Effector CD8-positive, alpha-beta T cell (primary cell): ENCODE results near the gene DUSP15.
"Not testable (repeated sequence)": the region's sequence is repeated elsewhere in the genome, so short reads cannot be mapped to it uniquely, and the experiment has no call there.

Experiments used
- DNase-seq: peaks from one replicate; lab custom pipeline; 2025; lab: John Stamatoyannopoulos, UW

Gene DUSP15

GRCh38 chr20:31822421-31823330, 47.7 kb downstream of the DUSP15 start:
- DNase-seq, result peak; percentile 74

- DNase-seq, result no peak
These were observed 48.9 kb downstream of the DUSP15 start for GRCh38 chr20:31821427-31821826.

GRCh38 chr20:31820228-31820627, 50.1 kb downstream of the DUSP15 start:
- no peak for DNase-seq

DNA sequence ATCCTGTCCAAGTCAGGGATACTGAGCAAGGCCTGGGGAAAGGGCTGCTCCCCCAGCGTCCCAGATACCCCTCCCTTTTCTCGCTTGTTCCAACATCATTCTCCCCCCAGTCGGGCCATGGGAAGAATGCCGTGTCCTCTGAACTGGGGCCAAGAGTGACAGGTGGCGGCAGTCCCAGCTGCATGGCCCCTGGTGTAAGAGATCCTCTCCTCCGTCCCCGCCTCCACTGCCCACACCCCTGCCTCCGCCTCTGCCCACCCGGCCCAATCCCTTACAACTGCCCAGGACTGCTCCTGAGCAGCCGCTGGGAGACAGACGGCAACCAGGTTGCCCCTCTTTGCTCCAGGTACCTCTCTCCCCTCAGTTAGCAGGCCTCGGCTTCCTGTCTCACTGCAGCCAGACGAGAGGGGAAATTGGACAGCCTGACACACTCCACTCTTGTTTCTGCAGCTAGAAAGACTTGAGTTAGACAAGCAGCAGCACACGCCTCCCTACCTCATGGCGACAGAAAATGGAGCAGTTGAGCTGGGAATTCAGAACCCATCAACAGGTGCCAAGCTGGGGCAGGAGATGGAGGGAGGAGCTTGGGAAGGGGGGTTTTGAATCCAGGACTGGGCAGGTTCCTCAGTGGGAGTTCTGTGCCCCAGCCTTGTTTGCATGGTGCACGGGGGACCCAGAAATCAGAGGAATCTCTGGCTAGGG, 51.1 kb downstream of the DUSP15 start, which contains the start of gene MYLK2:
Gene MYLK2 (plus strand): TSS at position 274 of the 702 bp plus-strand sequence. CDS start 225 bp downstream, at position 499.
- no peak for DNase-seq

DNA sequence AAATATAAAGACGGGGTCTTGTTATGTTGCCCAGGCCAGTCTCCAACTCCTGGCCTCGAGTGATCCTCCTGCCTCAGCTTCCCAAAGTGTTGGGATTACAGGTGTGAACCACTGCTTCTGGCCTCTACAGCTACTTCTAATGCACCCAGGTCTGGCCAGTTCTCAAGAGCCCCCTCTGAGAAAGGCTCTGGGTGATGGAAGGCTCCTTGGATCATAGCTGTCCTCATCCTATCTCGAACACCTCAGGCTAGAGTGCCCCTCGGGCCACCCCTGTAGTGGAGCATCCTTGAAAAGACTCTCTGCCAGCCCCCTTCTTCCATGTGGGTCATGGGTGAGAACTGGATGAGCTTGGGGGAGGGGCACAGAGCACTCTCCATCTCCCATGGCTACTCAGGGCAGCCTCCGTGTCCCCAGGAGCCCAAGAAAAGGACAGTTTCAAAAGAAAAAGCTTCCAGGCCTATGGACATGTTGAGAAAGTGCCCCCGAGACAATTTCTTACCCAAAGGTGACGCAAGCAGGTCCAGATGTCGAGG, 51.9 kb downstream of the DUSP15 start:
- no peak for DNase-seq

- DNase-seq, result no peak
These were observed 52.9 kb downstream of the DUSP15 start for GRCh38 chr20:31817461-31817860.

DNA sequence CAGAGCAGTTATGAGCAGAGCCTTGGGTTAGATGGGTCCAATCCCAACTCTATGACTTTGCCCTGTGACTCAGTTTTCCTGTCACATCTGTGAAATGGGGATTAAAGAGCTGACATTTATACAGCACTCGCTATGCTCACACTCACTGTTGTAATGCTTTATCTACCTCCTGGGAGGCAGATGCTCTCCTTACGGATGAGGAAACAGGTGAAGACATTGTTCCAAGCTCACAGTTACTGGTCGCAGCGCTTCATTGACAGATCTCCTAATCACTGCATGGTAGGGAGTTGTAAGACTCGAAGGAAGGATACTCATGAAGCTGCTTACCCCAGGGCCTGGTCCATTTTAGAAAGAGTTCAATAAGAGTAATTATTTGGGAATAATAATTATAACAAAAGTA, 54.1 kb downstream of the DUSP15 start:
- no peak for DNase-seq

DNA sequence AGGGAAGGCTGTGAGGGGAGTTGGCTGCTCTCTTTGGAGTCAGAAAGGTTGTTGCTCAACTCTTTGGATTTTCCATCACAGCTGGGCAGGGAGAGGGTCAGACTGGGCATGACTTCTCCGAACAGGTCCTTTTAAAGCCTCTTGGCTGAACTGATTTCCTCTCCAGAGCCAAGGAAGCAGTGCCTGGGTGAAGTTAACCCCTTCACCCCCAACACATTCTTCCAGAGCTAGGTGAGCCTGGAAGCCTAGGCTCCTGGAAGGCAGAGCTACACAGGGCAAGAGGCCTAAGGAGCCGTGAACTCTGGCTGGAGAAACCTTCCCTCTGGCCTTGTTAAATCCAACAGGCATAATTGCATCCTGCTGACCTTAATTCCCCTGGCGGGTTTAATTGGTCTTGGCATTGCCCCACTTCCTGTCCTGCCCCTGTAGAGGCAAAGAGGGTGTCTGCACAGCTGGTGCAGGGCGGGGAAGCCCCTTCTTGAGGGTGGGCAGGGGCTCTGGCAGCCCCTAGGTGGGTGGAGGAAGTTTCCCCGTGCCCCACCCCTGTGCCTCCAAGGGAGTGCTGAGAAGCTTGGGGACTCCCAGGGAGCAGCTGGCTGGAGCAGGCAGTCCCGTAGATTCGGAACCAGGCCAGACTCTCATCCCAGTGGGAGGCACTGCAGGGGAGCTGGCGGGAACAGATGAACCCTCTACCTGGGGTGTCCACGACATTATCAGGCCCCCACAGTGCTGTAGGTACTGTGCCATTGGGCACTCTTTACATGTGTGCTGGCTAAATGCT, 54.7 kb downstream of the DUSP15 start:
- DNase-seq, result no peak

GRCh38 chr20:31814142-31814541, 56.2 kb downstream of the DUSP15 start:
- not testable (repeated sequence) for DNase-seq

DNA sequence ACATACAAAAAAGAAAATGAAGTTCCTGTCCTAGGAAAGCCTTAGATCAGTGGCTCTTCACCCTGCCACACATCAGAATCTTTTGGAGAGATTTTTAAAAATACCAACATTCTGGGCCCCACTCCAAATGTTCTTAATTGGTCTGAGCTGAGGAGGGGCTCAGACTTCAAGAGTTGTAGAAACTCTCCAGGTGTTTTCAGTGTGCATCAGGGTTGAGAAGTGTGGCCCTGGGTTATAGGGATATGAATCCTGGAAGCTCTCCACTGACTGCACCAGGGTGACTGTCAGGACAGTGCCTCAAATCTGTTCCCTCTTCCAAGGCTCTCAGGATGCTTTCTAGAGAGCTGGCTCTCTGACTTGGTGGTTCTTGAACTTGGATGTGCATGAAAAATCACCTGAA, 56.7 kb downstream of the DUSP15 start:
- no peak for DNase-seq

DNA sequence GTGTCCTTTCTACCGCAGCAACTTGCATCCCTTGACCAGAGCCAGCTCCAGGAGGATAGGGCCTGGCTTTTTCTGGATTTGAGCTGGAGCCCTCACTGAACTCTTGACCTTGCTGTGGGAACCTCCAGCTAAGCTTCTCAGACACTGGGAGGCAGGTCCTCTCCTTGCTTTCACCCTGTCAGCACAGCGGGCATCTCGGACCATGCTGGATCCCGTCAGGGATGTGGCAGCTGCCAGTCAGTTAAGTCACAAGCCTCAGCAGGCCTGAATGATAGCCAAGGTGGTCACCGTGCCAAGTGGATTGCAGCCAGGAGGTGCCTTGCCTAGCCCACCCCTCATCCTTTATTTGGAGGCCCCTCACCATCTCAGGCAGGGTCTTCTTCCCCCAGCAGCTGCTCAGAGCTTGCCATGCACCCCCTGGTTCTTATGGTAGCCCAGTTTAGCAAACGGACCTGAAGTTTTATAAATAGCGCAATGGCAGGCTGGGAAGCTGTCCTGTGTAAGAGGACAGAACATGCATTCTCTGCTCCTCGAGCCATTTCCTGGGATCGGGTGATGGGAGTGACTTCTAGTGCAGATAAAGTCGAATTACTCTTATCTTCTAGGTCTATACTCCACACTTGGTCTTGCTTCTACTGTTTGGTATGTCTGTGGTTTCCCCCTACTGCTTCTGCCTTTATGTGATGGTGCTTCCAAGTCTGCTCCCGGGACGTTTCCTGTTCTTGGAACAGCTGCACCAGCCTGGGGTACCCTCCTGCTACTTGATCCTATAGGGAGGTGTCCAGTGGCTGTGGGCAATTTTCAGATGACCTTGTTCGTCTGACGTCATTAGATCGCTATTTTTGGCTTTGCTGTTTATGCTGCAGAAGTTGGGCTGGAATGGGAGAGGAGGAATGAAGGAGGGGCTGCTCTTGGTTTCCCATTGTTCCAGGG, 58.3 kb downstream of the DUSP15 start:
- no peak for DNase-seq

GRCh38 chr20:31811198-31811597, 59.1 kb downstream of the DUSP15 start:
- no peak for DNase-seq
